GM12872 (cell line): Measurements from ENCODE around the gene ZNF593OS.

ENCODE experiments used
- TF ChIP-seq, protein P1 (sequence below): IDR thresholded peaks from 3 replicates; pipeline ENCODE4 v1.5.1; 2011; ENCODE audit warnings: low read depth, mild to moderate bottlenecking, low read length, moderate library complexity; ENCODE audit not compliant: insufficient read depth

ZNF593OS gene

DNA sequence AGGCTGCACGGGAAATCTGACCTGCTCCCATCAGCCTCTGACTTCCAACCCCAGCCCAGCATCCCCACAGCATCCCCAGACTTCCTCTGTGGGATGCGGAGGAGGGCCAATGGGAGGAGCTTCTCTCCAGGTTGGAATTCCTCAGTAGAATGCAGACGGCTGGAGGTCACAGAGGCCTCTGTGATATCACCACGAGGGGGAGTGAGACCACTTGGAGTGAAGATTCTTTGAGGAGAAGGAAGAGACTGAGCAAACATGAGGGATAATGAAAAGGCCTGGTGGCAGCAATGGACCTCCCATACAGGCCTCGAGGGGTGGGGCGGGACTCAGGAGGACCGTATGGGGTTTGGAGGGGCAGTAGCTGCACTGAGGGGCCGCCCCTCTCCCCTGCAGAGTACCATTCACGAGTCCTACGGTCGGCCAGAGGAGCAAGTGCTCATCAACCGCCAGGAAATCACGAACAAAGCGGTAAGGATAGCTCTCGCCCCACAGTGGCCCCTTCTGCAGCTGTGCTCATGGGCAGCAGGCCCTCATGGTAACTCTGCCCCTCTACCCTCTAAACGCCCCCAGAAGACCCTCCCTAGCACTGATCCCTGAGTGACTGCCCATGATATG is 18.8 kb upstream of the ZNF593OS start, which contains the start of gene CATSPER4:
TSS of gene CATSPER4 (plus strand) at position 230 of the 615 bp plus-strand sequence. CDS start at position 256, 26 bp downstream.
- TF ChIP-seq, protein P1, sequence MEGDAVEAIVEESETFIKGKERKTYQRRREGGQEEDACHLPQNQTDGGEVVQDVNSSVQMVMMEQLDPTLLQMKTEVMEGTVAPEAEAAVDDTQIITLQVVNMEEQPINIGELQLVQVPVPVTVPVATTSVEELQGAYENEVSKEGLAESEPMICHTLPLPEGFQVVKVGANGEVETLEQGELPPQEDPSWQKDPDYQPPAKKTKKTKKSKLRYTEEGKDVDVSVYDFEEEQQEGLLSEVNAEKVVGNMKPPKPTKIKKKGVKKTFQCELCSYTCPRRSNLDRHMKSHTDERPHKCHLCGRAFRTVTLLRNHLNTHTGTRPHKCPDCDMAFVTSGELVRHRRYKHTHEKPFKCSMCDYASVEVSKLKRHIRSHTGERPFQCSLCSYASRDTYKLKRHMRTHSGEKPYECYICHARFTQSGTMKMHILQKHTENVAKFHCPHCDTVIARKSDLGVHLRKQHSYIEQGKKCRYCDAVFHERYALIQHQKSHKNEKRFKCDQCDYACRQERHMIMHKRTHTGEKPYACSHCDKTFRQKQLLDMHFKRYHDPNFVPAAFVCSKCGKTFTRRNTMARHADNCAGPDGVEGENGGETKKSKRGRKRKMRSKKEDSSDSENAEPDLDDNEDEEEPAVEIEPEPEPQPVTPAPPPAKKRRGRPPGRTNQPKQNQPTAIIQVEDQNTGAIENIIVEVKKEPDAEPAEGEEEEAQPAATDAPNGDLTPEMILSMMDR: peak; percentile 13; the same call in 1 of the 3 replicates

DNA sequence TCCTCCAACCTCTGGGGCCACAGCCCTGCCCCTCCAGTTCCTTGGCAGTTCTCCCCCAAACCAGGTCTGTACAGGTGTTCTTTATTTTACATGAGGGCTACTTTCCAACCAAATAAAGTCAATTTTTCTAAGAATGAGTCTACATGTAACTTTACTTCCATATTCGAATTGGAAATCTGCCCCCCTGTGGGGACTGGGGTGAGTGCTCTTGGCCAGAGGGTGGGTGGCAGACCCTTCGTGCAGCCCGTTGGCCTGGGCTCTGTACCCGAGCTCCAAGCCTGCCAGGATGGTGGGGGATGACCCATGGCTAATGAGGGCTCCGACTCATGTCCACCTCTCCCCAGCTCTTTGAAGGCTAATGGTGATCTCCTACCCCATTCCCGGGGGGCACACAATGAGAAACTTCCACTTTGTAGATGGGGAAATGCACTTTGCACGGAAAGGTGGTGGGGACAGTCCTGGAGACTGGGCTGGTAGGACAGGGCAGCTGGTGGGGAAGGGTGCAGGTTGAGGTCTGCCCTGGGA is 18.2 kb upstream of the ZNF593OS start:
- TF ChIP-seq, protein P1: no peak

DNA sequence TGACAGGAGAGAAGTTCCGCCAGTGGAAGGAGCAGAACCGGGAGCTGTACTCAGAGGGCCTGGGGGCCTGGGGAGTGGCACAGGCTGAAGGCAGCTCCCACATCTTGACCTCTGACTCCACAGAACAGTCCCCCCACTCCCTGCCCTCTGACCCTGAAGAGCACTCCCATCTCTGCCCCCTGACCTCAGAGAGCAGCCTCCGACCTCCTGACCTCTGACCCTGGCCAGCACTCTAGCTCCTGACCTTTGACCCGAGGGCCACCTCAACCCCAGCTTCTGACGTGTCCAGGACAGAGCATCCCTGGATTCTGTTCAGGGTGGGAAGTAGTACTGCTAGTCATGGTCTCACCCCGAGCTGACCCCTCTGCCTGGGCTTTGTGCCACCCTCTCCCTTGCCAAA is 17.7 kb upstream of the ZNF593OS start:
- TF ChIP-seq, protein P1: no peak

DNA sequence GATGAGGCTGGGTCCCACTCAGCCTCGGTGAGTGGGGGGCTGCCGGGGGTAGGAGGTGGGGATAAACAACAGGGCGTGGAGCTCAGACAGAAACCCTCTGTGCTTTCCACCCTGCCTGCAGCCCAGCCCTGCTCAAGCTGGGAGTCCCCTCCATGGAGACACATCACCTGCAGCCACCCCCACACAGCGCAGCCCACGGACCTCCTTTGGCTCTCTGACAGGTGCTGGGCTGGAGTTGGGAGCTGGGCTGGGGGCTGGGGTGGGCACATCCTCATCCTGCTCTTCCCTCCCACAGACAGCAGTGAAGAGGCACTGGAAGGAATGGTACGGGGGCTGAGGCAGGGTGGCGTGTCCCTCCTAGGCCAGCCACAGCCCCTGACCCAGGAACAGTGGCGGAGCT is 16.8 kb upstream of the ZNF593OS start:
- TF ChIP-seq, protein P1: no peak

DNA sequence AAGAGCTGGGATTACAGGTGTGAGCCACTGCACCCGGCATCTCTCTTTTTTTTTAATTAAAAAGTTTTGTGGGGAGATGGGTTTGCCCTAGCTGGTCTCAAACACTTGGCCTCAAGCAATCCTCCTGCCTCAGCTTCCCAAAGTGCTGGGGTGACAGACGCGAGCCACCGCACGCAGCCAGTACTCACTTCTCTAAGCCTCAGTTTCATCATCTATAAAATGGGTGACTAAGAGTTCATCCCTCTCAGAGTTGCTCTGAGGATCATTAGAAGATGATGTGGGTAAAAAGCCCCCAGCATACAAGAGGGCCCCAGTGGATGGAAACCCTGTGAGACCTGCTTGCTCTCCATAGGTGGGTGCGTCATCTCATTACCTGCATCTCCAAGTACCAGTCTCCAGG is 16.2 kb upstream of the ZNF593OS start:
- TF ChIP-seq, protein P1: no peak

DNA sequence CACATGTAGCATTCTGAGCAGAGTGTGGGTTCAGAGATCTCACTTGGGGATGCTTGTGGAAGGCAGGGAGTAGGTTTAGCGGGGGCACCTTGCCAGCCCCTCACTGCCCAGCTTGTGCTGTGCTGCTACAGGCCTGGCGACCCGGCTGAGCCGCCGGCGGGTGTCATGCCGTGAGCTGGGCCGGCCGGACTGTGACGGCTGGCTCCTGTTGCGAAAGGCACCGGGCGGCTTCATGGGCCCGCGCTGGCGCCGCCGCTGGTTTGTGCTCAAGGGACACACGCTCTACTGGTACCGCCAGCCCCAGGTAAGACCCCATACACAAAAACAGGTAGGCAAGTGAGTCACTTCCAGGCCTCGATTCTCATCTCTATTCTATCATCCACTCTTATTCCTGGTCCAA is 13.3 kb upstream of the ZNF593OS start:
- TF ChIP-seq, protein P1: no peak

DNA sequence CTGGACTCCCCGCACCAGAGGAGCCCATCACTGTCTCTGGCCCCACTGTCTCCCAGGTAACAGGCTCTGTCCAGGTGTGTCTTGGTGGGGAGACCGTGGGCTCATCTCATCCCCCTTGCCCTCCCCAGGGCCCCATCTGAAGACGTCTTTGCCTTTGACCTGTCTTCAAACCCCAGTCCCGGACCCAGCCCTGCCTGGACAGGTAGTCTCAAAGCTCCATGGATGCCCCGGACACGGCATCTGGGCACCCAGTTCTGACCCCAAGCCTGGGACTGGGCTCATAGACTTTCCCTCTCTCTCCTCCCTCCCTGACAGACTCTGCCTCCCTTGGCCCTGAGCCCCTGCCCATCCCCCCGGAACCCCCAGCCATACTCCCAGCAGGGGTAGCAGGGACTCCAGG is 12.5 kb upstream of the ZNF593OS start:
- TF ChIP-seq, protein P1: no peak
